Measurements from ENCODE around the gene RUNDC1.
"Not testable (repeated sequence)": the region's sequence is repeated elsewhere in the genome, so short reads cannot be mapped to it uniquely, and the experiment has no call there.

The RUNDC1 gene

GRCh38 chr17:42973323-42973722 lies 7.0 kb upstream of the RUNDC1 start:
- not testable (repeated sequence) for H3K36me3 ChIP-seq (ENCODE audit: control insufficient read depth, insufficient read depth, low read length, severe bottlenecking); H3K9ac ChIP-seq (ENCODE audit: low read length); H3K4me3 ChIP-seq (ENCODE audit: low read length); H3K27me3 ChIP-seq (replicated peaks; ENCODE audit: control insufficient read depth, insufficient read depth, low read length); DNase-seq (ENCODE audit: low read depth); H3K9me3 ChIP-seq (ENCODE audit: control insufficient read depth, low read length); H3K4me1 ChIP-seq (ENCODE audit: control insufficient read depth, insufficient read depth, low read length)

- no peak for DNase-seq (ENCODE audit: low read depth)
- H3K9me3 ChIP-seq (ENCODE audit: control insufficient read depth, low read length), result no peaks in the 10 kb centered on the region
Observed at GRCh38 chr17:42975265-42975664, 5.1 kb upstream of the RUNDC1 start.

GRCh38 chr17:42975701-42976100 lies 4.7 kb upstream of the RUNDC1 start:
- H3K9ac ChIP-seq (ENCODE audit: low read length); H3K4me1 ChIP-seq (ENCODE audit: control insufficient read depth, insufficient read depth, low read length); H3K36me3 ChIP-seq (ENCODE audit: control insufficient read depth, insufficient read depth, low read length, severe bottlenecking); H3K27me3 ChIP-seq (replicated peaks; ENCODE audit: control insufficient read depth, insufficient read depth, low read length); H3K9me3 ChIP-seq (ENCODE audit: control insufficient read depth, low read length); DNase-seq (ENCODE audit: low read depth); H3K4me3 ChIP-seq (ENCODE audit: low read length): not testable (repeated sequence)

More at GRCh38 chr17:42975265-42975664, 5.1 kb upstream of the RUNDC1 start:
- no peaks in the 10 kb centered on the region for H3K36me3 ChIP-seq (ENCODE audit: control insufficient read depth, insufficient read depth, low read length, severe bottlenecking)
- peaks cover 8% of the 10 kb centered on the region for H3K4me1 ChIP-seq (ENCODE audit: control insufficient read depth, insufficient read depth, low read length)
- H3K4me3 ChIP-seq (ENCODE audit: low read length), result no peak overlapping the region
- no peak overlapping the region for H3K9ac ChIP-seq (ENCODE audit: low read length)
- H3K27me3 ChIP-seq (replicated peaks; ENCODE audit: control insufficient read depth, insufficient read depth, low read length), result no peaks in the 10 kb centered on the region

- peak; percentile 54 for DNase-seq (ENCODE audit: low read depth)
- peaks cover 23% of the 10 kb centered on the region for H3K4me1 ChIP-seq (ENCODE audit: control insufficient read depth, insufficient read depth, low read length)
- no peaks in the 10 kb centered on the region for H3K9me3 ChIP-seq (ENCODE audit: control insufficient read depth, low read length)
- peak within 1 kb of the TSS; percentile 90 for H3K4me3 ChIP-seq (ENCODE audit: low read length)
- H3K36me3 ChIP-seq (ENCODE audit: control insufficient read depth, insufficient read depth, low read length, severe bottlenecking), result no peaks in the 10 kb centered on the region
- no peaks in the 10 kb centered on the region for H3K27me3 ChIP-seq (replicated peaks; ENCODE audit: control insufficient read depth, insufficient read depth, low read length)
- peak within 1 kb of the TSS; percentile 85 for H3K9ac ChIP-seq (ENCODE audit: low read length)
Observed at GRCh38 chr17:42979511-42980273, 673 bp upstream of the RUNDC1 start, which contains the start of gene PTGES3L. TSS of gene PTGES3L (minus strand) at chr17:42980080. CDS start at chr17:42980053, 27 bp downstream.

GRCh38 chr17:42980766-42981397 lies 517 bp downstream of the RUNDC1 start:
- no peaks in the 10 kb centered on the region for H3K36me3 ChIP-seq (ENCODE audit: control insufficient read depth, insufficient read depth, low read length, severe bottlenecking)
- H3K9me3 ChIP-seq (ENCODE audit: control insufficient read depth, low read length), result no peaks in the 10 kb centered on the region

GRCh38 chr17:42982266-42982665 lies 1.9 kb downstream of the RUNDC1 start:
- no peaks in the 10 kb centered on the region for H3K9me3 ChIP-seq (ENCODE audit: control insufficient read depth, low read length)
- no peaks in the 10 kb centered on the region for H3K27me3 ChIP-seq (replicated peaks; ENCODE audit: control insufficient read depth, insufficient read depth, low read length)
- peaks cover 46% of the 10 kb centered on the region for H3K4me1 ChIP-seq (ENCODE audit: control insufficient read depth, insufficient read depth, low read length)
- peak overlapping the region; percentile 90 for H3K4me3 ChIP-seq (ENCODE audit: low read length)
- no peaks in the 10 kb centered on the region for H3K36me3 ChIP-seq (ENCODE audit: control insufficient read depth, insufficient read depth, low read length, severe bottlenecking)
- DNase-seq (ENCODE audit: low read depth), result no peak
- H3K9ac ChIP-seq (ENCODE audit: low read length), result no peak overlapping the region

More at GRCh38 chr17:42980766-42981397, 517 bp downstream of the RUNDC1 start:
- peak; percentile 74 for DNase-seq (ENCODE audit: low read depth)
- Histone ChIP-seq H3K27me3 (replicated peaks; ENCODE audit: control insufficient read depth, insufficient read depth, low read length) (no peaks in the 10 kb centered on the region), H3K9ac (ENCODE audit: low read length) (peak overlapping the region; percentile 85), H3K4me1 (ENCODE audit: control insufficient read depth, insufficient read depth, low read length) (peaks cover 35% of the 10 kb centered on the region), H3K4me3 (ENCODE audit: low read length) (peak overlapping the region; percentile 90)

GRCh38 chr17:42985225-42985624 lies 4.9 kb downstream of the RUNDC1 start:
- no peak for DNase-seq (ENCODE audit: low read depth)
- Histone ChIP-seq H3K27me3 (replicated peaks; ENCODE audit: control insufficient read depth, insufficient read depth, low read length) (no peaks in the 10 kb centered on the region), H3K4me3 (ENCODE audit: low read length) (peak overlapping the region; percentile 19), H3K9me3 (ENCODE audit: control insufficient read depth, low read length) (no peaks in the 10 kb centered on the region), H3K9ac (ENCODE audit: low read length) (peak overlapping the region; percentile 47), H3K36me3 (ENCODE audit: control insufficient read depth, insufficient read depth, low read length, severe bottlenecking) (peaks cover 21% of the 10 kb centered on the region), H3K4me1 (ENCODE audit: control insufficient read depth, insufficient read depth, low read length) (peaks cover 67% of the 10 kb centered on the region)

- H3K9ac ChIP-seq (ENCODE audit: low read length), result peak overlapping the region; percentile 0
- H3K36me3 ChIP-seq (ENCODE audit: control insufficient read depth, insufficient read depth, low read length, severe bottlenecking), result peaks cover 49% of the 10 kb centered on the region
- no peaks in the 10 kb centered on the region for H3K9me3 ChIP-seq (ENCODE audit: control insufficient read depth, low read length)
- peaks cover 70% of the 10 kb centered on the region for H3K4me1 ChIP-seq (ENCODE audit: control insufficient read depth, insufficient read depth, low read length)
- no peak for DNase-seq (ENCODE audit: low read depth)
- H3K4me3 ChIP-seq (ENCODE audit: low read length), result no peak overlapping the region
- no peaks in the 10 kb centered on the region for H3K27me3 ChIP-seq (replicated peaks; ENCODE audit: control insufficient read depth, insufficient read depth, low read length)
Observed at GRCh38 chr17:42989141-42989540, 8.8 kb downstream of the RUNDC1 start.

- Histone ChIP-seq H3K4me1 (ENCODE audit: control insufficient read depth, insufficient read depth, low read length) (peaks cover 62% of the 10 kb centered on the region), H3K4me3 (ENCODE audit: low read length) (peak overlapping the region; percentile 26), H3K27me3 (replicated peaks; ENCODE audit: control insufficient read depth, insufficient read depth, low read length) (no peaks in the 10 kb centered on the region), H3K36me3 (ENCODE audit: control insufficient read depth, insufficient read depth, low read length, severe bottlenecking) (peaks cover 57% of the 10 kb centered on the region), H3K9me3 (ENCODE audit: control insufficient read depth, low read length) (no peaks in the 10 kb centered on the region), H3K9ac (ENCODE audit: low read length) (peak overlapping the region; percentile 58)
- DNase-seq (ENCODE audit: low read depth), result peak; percentile 46
Observed at GRCh38 chr17:42989726-42990652, 9.6 kb downstream of the RUNDC1 start.

GRCh38 chr17:42991471-42991870 lies 11.1 kb downstream of the RUNDC1 start:
- Histone ChIP-seq H3K9me3 (ENCODE audit: control insufficient read depth, low read length) (no peaks in the 10 kb centered on the region), H3K36me3 (ENCODE audit: control insufficient read depth, insufficient read depth, low read length, severe bottlenecking) (peaks cover 57% of the 10 kb centered on the region), H3K4me3 (ENCODE audit: low read length) (no peak overlapping the region), H3K4me1 (ENCODE audit: control insufficient read depth, insufficient read depth, low read length) (peaks cover 48% of the 10 kb centered on the region), H3K27me3 (replicated peaks; ENCODE audit: control insufficient read depth, insufficient read depth, low read length) (no peaks in the 10 kb centered on the region), H3K9ac (ENCODE audit: low read length) (no peak overlapping the region)
- DNase-seq (ENCODE audit: low read depth), result no peak

GRCh38 chr17:42992872-42993271 lies 12.5 kb downstream of the RUNDC1 start:
- no peak for DNase-seq (ENCODE audit: low read depth)
- Histone ChIP-seq H3K4me1 (ENCODE audit: control insufficient read depth, insufficient read depth, low read length) (peaks cover 42% of the 10 kb centered on the region), H3K9me3 (ENCODE audit: control insufficient read depth, low read length) (no peaks in the 10 kb centered on the region), H3K4me3 (ENCODE audit: low read length) (no peak overlapping the region), H3K36me3 (ENCODE audit: control insufficient read depth, insufficient read depth, low read length, severe bottlenecking) (peaks cover 53% of the 10 kb centered on the region), H3K9ac (ENCODE audit: low read length) (peak overlapping the region; percentile 11), H3K27me3 (replicated peaks; ENCODE audit: control insufficient read depth, insufficient read depth, low read length) (no peaks in the 10 kb centered on the region)
